ENCODE results near the gene TCF12.

The TCF12 gene

GRCh38 chr15:57030011-57030410, 111.6 kb downstream of the TCF12 start:
- in situ Hi-C loops (cut with HindIII; ENCODE audit: low sequenced_read_pairs), result no loop called here
- no peak for TF ChIP-seq CTCF (IDR thresholded peaks at IDR 0.05; ENCODE audit: low read depth, low read length, missing control alignments)
- no peak overlapping the region for H3K4me3 ChIP-seq (ENCODE audit: low read depth, low read length)
- DNase-seq (ENCODE audit: low read depth), result no peak

- in situ Hi-C loops (cut with HindIII; ENCODE audit: low sequenced_read_pairs), result no loop called here
- no peak overlapping the region for H3K4me3 ChIP-seq (ENCODE audit: low read depth, low read length)
- TF ChIP-seq CTCF (IDR thresholded peaks at IDR 0.05; ENCODE audit: low read depth, low read length, missing control alignments), result no peak
- DNase-seq (ENCODE audit: low read depth), result no peak
Observed at GRCh38 chr15:57031082-57031481, 112.6 kb downstream of the TCF12 start.

- no peak for TF ChIP-seq CTCF (IDR thresholded peaks at IDR 0.05; ENCODE audit: low read depth, low read length, missing control alignments)
- no peak overlapping the region for H3K4me3 ChIP-seq (ENCODE audit: low read depth, low read length)
- in situ Hi-C loops (cut with HindIII; ENCODE audit: low sequenced_read_pairs), result no loop called here
- DNase-seq (ENCODE audit: low read depth), result no peak
Observed at GRCh38 chr15:57031605-57032004, 113.2 kb downstream of the TCF12 start.

- DNase-seq (ENCODE audit: low read depth), result no peak
- TF ChIP-seq CTCF (IDR thresholded peaks at IDR 0.05; ENCODE audit: low read depth, low read length, missing control alignments), result no peak
- no peak overlapping the region for H3K4me3 ChIP-seq (ENCODE audit: low read depth, low read length)
- in situ Hi-C loops (cut with HindIII; ENCODE audit: low sequenced_read_pairs), result no loop called here
Observed at GRCh38 chr15:57032338-57032737, 113.9 kb downstream of the TCF12 start.

- TF ChIP-seq CTCF (IDR thresholded peaks at IDR 0.05; ENCODE audit: low read depth, low read length, missing control alignments), result no peak
- H3K4me3 ChIP-seq (ENCODE audit: low read depth, low read length), result no peak overlapping the region
- in situ Hi-C loops (cut with HindIII; ENCODE audit: low sequenced_read_pairs), result no loop called here
- no peak for DNase-seq (ENCODE audit: low read depth)
Observed at GRCh38 chr15:57033715-57034439, 115.4 kb downstream of the TCF12 start.

GRCh38 chr15:57034613-57035012, 116.2 kb downstream of the TCF12 start:
- in situ Hi-C loops (cut with HindIII; ENCODE audit: low sequenced_read_pairs), result no loop called here

More at GRCh38 chr15:57034613-57035012, 116.2 kb downstream of the TCF12 start:
- H3K4me3 ChIP-seq (ENCODE audit: low read depth, low read length), result no peak overlapping the region
- DNase-seq (ENCODE audit: low read depth), result no peak
- no peak for TF ChIP-seq CTCF (IDR thresholded peaks at IDR 0.05; ENCODE audit: low read depth, low read length, missing control alignments)

All from astrocyte of the cerebellum (primary cell).